ENCODE results near the gene FAM228B.

DNA sequence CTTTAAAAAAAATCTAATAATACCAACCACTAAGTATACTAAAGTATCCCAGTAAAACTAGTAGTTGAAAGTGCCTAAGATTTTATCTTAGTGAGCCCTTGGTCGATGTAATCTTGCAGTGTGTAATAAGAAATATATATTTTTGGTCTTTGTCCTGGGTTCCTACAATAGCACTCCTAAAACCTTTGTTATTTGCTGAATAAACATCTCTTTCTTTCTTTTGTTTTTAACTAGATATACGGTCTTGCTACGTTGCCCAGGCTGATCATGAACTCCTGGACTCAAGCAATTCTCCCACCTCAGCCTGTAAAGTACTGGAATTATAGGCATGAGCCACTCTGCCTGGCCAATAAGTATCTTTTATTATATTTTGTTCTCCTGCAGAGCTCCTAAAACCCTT lies 36.2 kb upstream of the FAM228B start:
- TF ChIP-seq CTCF (conservative IDR thresholded peaks at IDR 0.05; ENCODE audit: low read length): no peak
- no peak for TF ChIP-seq EZH2phosphoT487 (IDR thresholded peaks at IDR 0.05; ENCODE audit: borderline replicate concordance, low read depth, low read length)

Measured in OCI-LY7 (cell line).